HCT116 (cell line): ENCODE results near the gene NFIB. TPM values are rescaled to one million over a fixed set of nuclear protein-coding genes. Genes with fewer than 3 reads are reported as not detected.

Experiments
- ATAC-seq: fragments of 200-7000 bp; cut with Tn5 transposase; 2 replicates; pipeline ENCODE4 v1.9.1; 2020; ENCODE audit warnings: mild to moderate bottlenecking, moderate library complexity
- BruUV-seq: library from RNA; stranded (reverse); fragments of 400-500 nt; replicated peaks from 2 replicates; lab custom pipeline; 2021; lab: Mats Ljungman, UMichigan
- CTCF ChIA-PET: fragments of 300-600 bp; sonication (Branson Sonifier 250); formaldehyde crosslinking; loops from one replicate; lab custom pipeline; 2021; ENCODE audit warnings: antibody characterized with exemption; lab: Charles Lee
- POLR2A ChIA-PET: fragments of 300-600, 350-600 bp; sonication (Branson Sonifier 250); formaldehyde crosslinking; loops from one replicate; lab custom pipeline; 2021; ENCODE audit warnings: antibody characterized with exemption; lab: Charles Lee
- RAD21 ChIA-PET, 2 experiments: fragments of 300-600 bp; sonication (Branson Sonifier 250); formaldehyde crosslinking; loops; one replicate each; lab custom pipeline; 2023; ENCODE audit warnings: low total read pairs in 2 of 2; ENCODE audit not compliant: uncharacterized antibody in 2 of 2, unreplicated experiment in 2 of 2, low non-redundant PET in 1 of 2; lab: Charles Lee
- DNase-seq: peaks from one replicate; pipeline ENCODE4 v3.0.0-alpha.2; 2010; ENCODE audit warnings: low read depth, low spot score
- H2AFZ ChIP-seq: fragments of 200-600 bp; shearing (Covaris generic), sonication (generic); 2 replicates; pipeline ENCODE4 v1.6.1; 2017; ENCODE audit warnings: low read depth, mixed run types, mixed read lengths, antibody characterized with exemption, low read length; ENCODE audit not compliant: poor library complexity, severe bottlenecking
- H3K27ac ChIP-seq: 2 replicates; pipeline ENCODE4 v1.5.1; 2012; ENCODE audit warnings: low read depth, low read length
- H3K27me3 ChIP-seq: fragments of 200-600 bp; sonication (generic); 2 replicates; pipeline ENCODE4 v1.6.1; 2016; ENCODE audit warnings: mixed run types, low read length, mixed read lengths; ENCODE audit not compliant: insufficient read depth
- H3K36me3 ChIP-seq, 2 experiments: fragments of 200-500 bp in 1 of 2; fragments of 200-600 bp in 1 of 2; sonication (Bioruptor generic) in 1 of 2; sonication (generic) in 1 of 2; 2 replicates each; pipeline versions ENCODE4 v1.5.1 to v1.6.1; 2014 to 2016; ENCODE audit warnings: low read length in 2 of 2, inconsistent platforms in 1 of 2, mixed read lengths in 1 of 2, mixed run types in 1 of 2; ENCODE audit not compliant: insufficient read depth in 2 of 2, control insufficient read depth in 1 of 2
- H3K4me1 ChIP-seq, 2 experiments: fragments of 200-600 bp in 1 of 2; sonication (generic) in 1 of 2; 2 replicates each; pipeline versions ENCODE4 v1.5.1 to v1.6.1; 2012 to 2017; ENCODE audit warnings: low read length in 2 of 2, inconsistent platforms in 1 of 2, mild to moderate bottlenecking in 1 of 2, mixed read lengths in 1 of 2, mixed run types in 1 of 2, moderate library complexity in 1 of 2; ENCODE audit not compliant: insufficient read depth in 2 of 2, control insufficient read depth in 1 of 2
- H3K4me2 ChIP-seq: fragments of 200-600 bp; sonication (generic); 2 replicates; pipeline ENCODE4 v1.6.1; 2017; ENCODE audit warnings: mixed run types, low read length, mixed read lengths
- H3K4me3 ChIP-seq, 2 experiments: fragments of 200-600 bp in 1 of 2; sonication (generic) in 1 of 2; replicated peaks in 1 of 2; 2 replicates each; pipeline ENCODE4 v1.5.1; 2011 to 2016; ENCODE audit warnings: low read length in 2 of 2, control low read depth in 1 of 2, low read depth in 1 of 2, mild to moderate bottlenecking in 1 of 2, mixed read lengths in 1 of 2, mixed run types in 1 of 2
- H3K79me2 ChIP-seq: fragments of 200-600 bp; sonication (generic); 2 replicates; pipeline ENCODE4 v1.6.1; 2017; ENCODE audit warnings: mild to moderate bottlenecking, mixed run types, low read length, moderate library complexity, mixed read lengths; ENCODE audit not compliant: insufficient read depth
- H3K9ac ChIP-seq: fragments of 200-600 bp; sonication (generic); 2 replicates; pipeline ENCODE4 v1.6.1; 2016; ENCODE audit warnings: low read length, mixed read lengths
- H3K9me2 ChIP-seq: fragments of 200-600 bp; sonication (generic), shearing (Covaris generic); 2 replicates; pipeline ENCODE4 v1.6.1; 2017; ENCODE audit warnings: mixed run types, mild to moderate bottlenecking, moderate library complexity; ENCODE audit not compliant: insufficient read depth
- H3K9me3 ChIP-seq, 2 experiments: fragments of 200-500 bp in 1 of 2; fragments of 200-600 bp in 1 of 2; sonication (Bioruptor generic) in 1 of 2; sonication (generic) in 1 of 2; 2 replicates each; pipeline ENCODE4 v1.6.1; 2014 to 2017; ENCODE audit warnings: low read length in 2 of 2, mixed read lengths in 2 of 2, inconsistent platforms in 1 of 2, low read depth in 1 of 2, mild to moderate bottlenecking in 1 of 2, mixed run types in 1 of 2, moderate library complexity in 1 of 2; ENCODE audit not compliant: control insufficient read depth in 1 of 2, insufficient read depth in 1 of 2
- H4K20me1 ChIP-seq: fragments of 200-600 bp; sonication (generic), shearing (Covaris generic); 2 replicates; pipeline ENCODE4 v1.6.1; 2017; ENCODE audit warnings: mixed run types, mild to moderate bottlenecking, moderate library complexity; ENCODE audit not compliant: insufficient read depth
- ATF3 ChIP-seq: IDR thresholded peaks from 2 replicates; pipeline ENCODE4 v1.6.1; 2012
- CBX3 ChIP-seq: IDR thresholded peaks from 2 replicates; pipeline ENCODE4 v1.6.1; 2012; ENCODE audit warnings: low read depth
- CEBPB ChIP-seq: IDR thresholded peaks from 2 replicates; pipeline ENCODE4 v1.6.1; 2012; ENCODE audit warnings: low read depth
- CTCF ChIP-seq, 3 experiments: fragments of 200-600 bp in 1 of 3; sonication (generic) in 1 of 3; IDR thresholded peaks in 2 of 3; conservative IDR thresholded peaks in 1 of 3; 2 replicates each; pipeline ENCODE4 v1.5.1; 2012 to 2017; ENCODE audit warnings: low read depth in 2 of 3, low read length in 2 of 3, antibody characterized with exemption in 1 of 3, borderline replicate concordance in 1 of 3, control low read depth in 1 of 3, mild to moderate bottlenecking in 1 of 3, mixed read lengths in 1 of 3, mixed run types in 1 of 3, moderate library complexity in 1 of 3; ENCODE audit not compliant: insufficient read depth in 1 of 3
- EGR1 ChIP-seq: IDR thresholded peaks from 2 replicates; pipeline ENCODE4 v1.6.1; 2012; ENCODE audit warnings: low read depth
- ELF1 ChIP-seq: IDR thresholded peaks from 2 replicates; pipeline ENCODE4 v1.6.1; 2012; ENCODE audit warnings: low read depth, borderline replicate concordance
- EZH2 ChIP-seq: fragments of 200-600 bp; sonication (generic); IDR thresholded peaks from 2 replicates; pipeline ENCODE4 v1.6.1; 2017; ENCODE audit warnings: antibody characterized with exemption, mixed run types
- EZH2phosphoT487 ChIP-seq: fragments of 200-600 bp; IDR thresholded peaks from 2 replicates; pipeline ENCODE4 v1.6.1; 2018; ENCODE audit warnings: antibody characterized with exemption, borderline replicate concordance
- FOSL1 ChIP-seq: IDR thresholded peaks from 2 replicates; pipeline ENCODE4 v1.6.1; 2012; ENCODE audit warnings: low read depth
- JUND ChIP-seq: IDR thresholded peaks from 2 replicates; pipeline ENCODE4 v1.6.1; 2012
- MAX ChIP-seq: IDR thresholded peaks from 2 replicates; pipeline ENCODE4 v1.6.1; 2012
- POLR2A ChIP-seq: IDR thresholded peaks from 2 replicates; pipeline ENCODE4 v1.7.0; 2011; ENCODE audit warnings: borderline replicate concordance; ENCODE audit not compliant: insufficient read depth, insufficient read length; ENCODE audit errors: extremely low read depth
- POLR2AphosphoS5 ChIP-seq: IDR thresholded peaks from 2 replicates; pipeline ENCODE4 v1.6.1; 2011; ENCODE audit warnings: mild to moderate bottlenecking, low read depth, low read length, moderate library complexity
- RAD21 ChIP-seq: IDR thresholded peaks from 2 replicates; pipeline ENCODE4 v1.6.1; 2012; ENCODE audit warnings: low read depth, mild to moderate bottlenecking
- SIN3A ChIP-seq: IDR thresholded peaks from 2 replicates; pipeline ENCODE4 v1.6.1; 2012; ENCODE audit warnings: low read depth
- SP1 ChIP-seq: IDR thresholded peaks from 2 replicates; pipeline ENCODE4 v1.6.1; 2012; ENCODE audit warnings: low read depth
- TCF7L2 ChIP-seq: IDR thresholded peaks from 2 replicates; pipeline ENCODE4 v1.7.0; 2011; ENCODE audit warnings: borderline replicate concordance, inconsistent platforms; ENCODE audit not compliant: insufficient read depth, insufficient read length; ENCODE audit errors: extremely low read depth
- YY1 ChIP-seq: IDR thresholded peaks from 2 replicates; pipeline ENCODE4 v1.6.1; 2011; ENCODE audit warnings: low read length, low read depth, moderate library complexity, mild to moderate bottlenecking; ENCODE audit not compliant: insufficient replicate concordance; ENCODE audit errors: extremely low read depth
- ZBTB33 ChIP-seq: IDR thresholded peaks from 2 replicates; pipeline ENCODE4 v1.6.1; 2011; ENCODE audit warnings: mild to moderate bottlenecking, low read length, moderate library complexity; ENCODE audit not compliant: insufficient replicate concordance; ENCODE audit errors: extremely low read depth
- ZNF274 ChIP-seq: fragments of 200-500 bp; sonication (Bioruptor generic); IDR thresholded peaks from 2 replicates; pipeline ENCODE4 v1.6.1; 2014; ENCODE audit warnings: mild to moderate bottlenecking, low read depth, low read length, inconsistent platforms
- intact Hi-C: fragments of 100-400 bp; cut with micrococcal nuclease; formaldehyde crosslinking; loops from 2 replicates; pipeline ENCODE4 v1.10.0; 2022
- total RNA-seq: library from RNA; stranded (reverse); gene quantifications from one replicate; pipeline ENCODE4 v1.2.1, GENCODE V29; 2021; ENCODE audit not compliant: unreplicated experiment

NFIB gene
- total RNA-seq, 1 experiment from 2014 or later, result 6.6 TPM

GRCh38 chr9:14135421-14135820 is 178.5 kb downstream of the NFIB start:
- ChIA-PET POLR2A (interaction anchor here (0.7 kb wide), 1 partner anchor 30 kb away, joined by 3 read pairs; no protein-coding TSS in a partner anchor), RAD21 (interaction anchor here in 1 of 2 experiments (0.7 kb wide), 1 partner anchor 132 kb away, joined by 4 read pairs; no protein-coding TSS in a partner anchor), CTCF (no interaction called here)
- ATAC-seq (no peak), DNase-seq (no peak)
- Histone ChIP-seq H3K4me3 (no peak overlapping the region), H2AFZ (no peak overlapping the region), H3K27me3 (no peaks in the 10 kb centered on the region), H3K9ac (no peak overlapping the region), H4K20me1 (no peaks in the 10 kb centered on the region), H3K4me1 (no peaks in the 10 kb centered on the region), H3K9me3 (no peaks in the 10 kb centered on the region), H3K9me2 (no peaks in the 10 kb centered on the region), H3K27ac (no peak overlapping the region), H3K79me2 (no peaks in the 10 kb centered on the region), H3K36me3 (no peaks in the 10 kb centered on the region), H3K4me2 (no peak overlapping the region)
- TF ChIP-seq ATF3 (no peak), POLR2A (no peak), EGR1 (no peak), YY1 (no peak), MAX (no peak), FOSL1 (no peak), EZH2phosphoT487 (no peak), JUND (no peak), CBX3 (no peak), CTCF (IDR thresholded peaks at IDR 0.05 in 2 of 3, conservative IDR thresholded peaks at IDR 0.05 in 1 of 3; ENCODE audit: borderline replicate concordance in 1 of 3, insufficient read depth in 1 of 3, low read depth in 2 of 3, low read length in 2 of 3) (no peak), EZH2 (no peak), SP1 (no peak), ZNF274 (no peak), ELF1 (no peak), POLR2AphosphoS5 (no peak), SIN3A (no peak), CEBPB (no peak), ZBTB33 (no peak), RAD21 (no peak), TCF7L2 (no peak)
- BruUV-seq, result no TSS peak
- intact Hi-C loops, result no loop called here
